ENCODE results near the gene SFMBT2. TPM values are rescaled to one million over a fixed set of nuclear protein-coding genes. Genes with fewer than 3 reads are reported as not detected.

SFMBT2 gene
- total RNA-seq, 1 experiment from 2014 or later, result 0.02 TPM

- CTCF ChIA-PET, result no interaction called here
- POLR2A ChIA-PET, result no interaction called here
- no peaks in the 10 kb centered on the region for H3K79me2 ChIP-seq (ENCODE audit: insufficient read depth, low read length)
These were observed 239.0 kb downstream of the SFMBT2 start for GRCh38 chr10:7171825-7172224.

More at GRCh38 chr10:7171825-7172224, 239.0 kb downstream of the SFMBT2 start:
- RAD21 ChIA-PET (ENCODE audit: low non-redundant PET in 1 of 2, low total read pairs in 2 of 2, uncharacterized antibody in 2 of 2, unreplicated experiment in 2 of 2), result no interaction called here
- Histone ChIP-seq H3K9ac (ENCODE audit: low read length) (no peak overlapping the region), H2AFZ (ENCODE audit: low read depth, low read length, poor library complexity, severe bottlenecking) (no peak overlapping the region), H3K4me2 (ENCODE audit: low read length) (no peak overlapping the region), H4K20me1 (ENCODE audit: insufficient read depth) (no peaks in the 10 kb centered on the region), H3K9me2 (ENCODE audit: insufficient read depth) (no peaks in the 10 kb centered on the region), H3K4me1 (ENCODE audit: control insufficient read depth in 1 of 2, insufficient read depth in 2 of 2, low read length in 2 of 2) (no peaks in the 10 kb centered on the region), H3K27me3 (ENCODE audit: insufficient read depth, low read length) (no peaks in the 10 kb centered on the region), H3K36me3 (ENCODE audit: control insufficient read depth in 1 of 2, insufficient read depth in 2 of 2, low read length in 2 of 2) (no peaks in the 10 kb centered on the region), H3K27ac (ENCODE audit: low read depth, low read length) (no peak overlapping the region), H3K4me3 (replicated peaks in 1 of 2; ENCODE audit: low read depth in 1 of 2, low read length in 2 of 2) (no peak overlapping the region), H3K9me3 (ENCODE audit: control insufficient read depth in 1 of 2, insufficient read depth in 1 of 2, low read depth in 1 of 2, low read length in 2 of 2) (no peaks in the 10 kb centered on the region)
- BruUV-seq (replicated peaks), result no TSS peak
- ATAC-seq (no peak), DNase-seq (ENCODE audit: low read depth, low spot score) (no peak)
- intact Hi-C loops (cut with micrococcal nuclease), result no loop called here
- TF ChIP-seq ATF3 (IDR thresholded peaks at IDR 0.05) (no peak), EGR1 (IDR thresholded peaks at IDR 0.05; ENCODE audit: low read depth) (no peak), REST (IDR thresholded peaks at IDR 0.05; ENCODE audit: low read depth) (no peak), POLR2A (IDR thresholded peaks at IDR 0.05; ENCODE audit: borderline replicate concordance, extremely low read depth, insufficient read depth, insufficient read length) (no peak), POLR2AphosphoS5 (IDR thresholded peaks at IDR 0.05; ENCODE audit: low read depth, low read length) (no peak), ZFX (IDR thresholded peaks at IDR 0.05) (no peak), SIN3A (IDR thresholded peaks at IDR 0.05; ENCODE audit: low read depth) (no peak), MAX (IDR thresholded peaks at IDR 0.05) (no peak), CTCF (IDR thresholded peaks at IDR 0.05 in 2 of 3, conservative IDR thresholded peaks at IDR 0.05 in 1 of 3; ENCODE audit: borderline replicate concordance in 1 of 3, insufficient read depth in 1 of 3, low read depth in 2 of 3, low read length in 2 of 3) (no peak), CEBPB (IDR thresholded peaks at IDR 0.05; ENCODE audit: low read depth) (no peak), SP1 (IDR thresholded peaks at IDR 0.05; ENCODE audit: low read depth) (no peak), EZH2 (IDR thresholded peaks at IDR 0.05) (no peak)

Data from HCT116 (cell line).